Left hindlimb (tissue), 1 donor: ENCODE data around the gene LATS1.

ENCODE experiments used
- DNase-seq: peaks from one replicate; pipeline ENCODE4 v3.0.0-alpha.2; 2018

LATS1 gene

GRCh38 chr6:149657441-149657840 lies 60.5 kb downstream of the LATS1 start:
- DNase-seq = no peak

GRCh38 chr6:149651056-149651455 lies 66.8 kb downstream of the LATS1 start:
- DNase-seq = no peak

GRCh38 chr6:149648148-149649145 lies 69.5 kb downstream of the LATS1 start, which contains the start of gene KATNA1:
KATNA1 (minus strand) TSS chr6:149648714; CDS start chr6:149638547, 10,167 bp downstream.
- peak; percentile 87 for DNase-seq

- no peak for DNase-seq
Observed at GRCh38 chr6:149646599-149646998, 71.3 kb downstream of the LATS1 start.

- no peak for DNase-seq
Observed at GRCh38 chr6:149642829-149643580, 74.9 kb downstream of the LATS1 start.

- no peak for DNase-seq
Observed at GRCh38 chr6:149636124-149636523, 81.8 kb downstream of the LATS1 start.

- no peak for DNase-seq
Observed at GRCh38 chr6:149634315-149634714, 83.6 kb downstream of the LATS1 start.

- DNase-seq = no peak
Observed at GRCh38 chr6:149628875-149629510, 88.9 kb downstream of the LATS1 start.

- DNase-seq = no peak
Observed at GRCh38 chr6:149627672-149628071, 90.2 kb downstream of the LATS1 start.

- DNase-seq = no peak
Observed at GRCh38 chr6:149615805-149616204, 102.1 kb downstream of the LATS1 start.

- no peak for DNase-seq
Observed at GRCh38 chr6:149614337-149614736, 103.6 kb downstream of the LATS1 start.

GRCh38 chr6:149608381-149608982 lies 109.4 kb downstream of the LATS1 start:
- no peak for DNase-seq
